Measurements from ENCODE around the gene ACTR6. TPM values are rescaled to one million over a fixed set of nuclear protein-coding genes. Genes with fewer than 3 reads are reported as not detected.
A peak's percentile ranks its signal among the peaks of the same experiment; 100 is the strongest.

ACTR6 gene
- total and polyA plus RNA-seq, 7 experiments from 2014 or later: 24.1 to 46.8 (median 40.2) TPM

- peak overlapping the region; percentile 96 for H3K27ac ChIP-seq (ENCODE audit: low read depth, low read length)
- H3K9me3 ChIP-seq (ENCODE audit: control insufficient read depth in 2 of 3, low read length in 3 of 3): no peaks in the 10 kb centered on the region
- Mint-ChIP-seq H3K27me3 (no peaks in the 10 kb centered on the region), H3K27ac (peak overlapping the region; percentile 89 to 100 (median 98)), H3K4me3 (peak overlapping the region; percentile 94 to 100 (median 98)), H3K4me1 (peaks cover 17 to 43% (median 27%) of the 10 kb centered on the region in 7 donors), H3K9me3 (peaks cover 0 to 5% (median 0%) of the 10 kb centered on the region in 11 donors), H3K36me3 (peaks cover 0 to 5% (median 0%) of the 10 kb centered on the region in 5 donors)
- H3K4me3 ChIP-seq (ENCODE audit: low read length): peak overlapping the region; percentile 98
- CTCF ChIA-PET: no interaction called here
- H3K4me1 ChIP-seq (ENCODE audit: control insufficient read depth in 2 of 2, insufficient read depth in 2 of 2, low read length in 2 of 2): peaks cover 11 to 19% of the 10 kb centered on the region in 2 donors
- ATAC-seq: no peak
- DNase-seq: peak in 1 of 9 donors; percentile 3
- intact Hi-C loops (cut with micrococcal nuclease): loop anchor here (2.0 to 5.0 kb wide), 6 partner anchors 66 to 1797 kb away; partner anchors contain the start of genes GNPTAB (in 1 of the 2), SLC25A3 (in 1 of the 2), UTP20 (in 1 of the 2) and WASHC3 (in 1 of the 2)
- POLR2A ChIA-PET: interaction anchor here (0.5 to 3.0 kb wide), 6 partner anchors 46 to 1014 kb away, joined by 3 to 23 read pairs (median 3); partner anchors contain the start of genes ACTR6 and UTP20
- H3K27me3 ChIP-seq (ENCODE audit: control insufficient read depth in 2 of 2, insufficient read depth in 2 of 2, low read length in 2 of 2): no peaks in the 10 kb centered on the region
- peaks cover 0 to 6% (median 0%) of the 10 kb centered on the region in 3 experiments for H3K36me3 ChIP-seq (ENCODE audit: control insufficient read depth in 2 of 3, insufficient read depth in 3 of 3, low read length in 3 of 3)
Observed at GRCh38 chr12:100265732-100266584, 65.3 kb downstream of the ACTR6 start.

- peaks cover 0 to 5% (median 0%) of the 10 kb centered on the region in 11 donors for H3K9me3 Mint-ChIP-seq
- peaks cover 18 to 48% (median 30%) of the 10 kb centered on the region in 7 donors for H3K4me1 Mint-ChIP-seq
- ATAC-seq (peak; percentile 83), DNase-seq (peak in 2 of 9 donors; percentile 90 to 94)
- Histone ChIP-seq H3K9me3 (ENCODE audit: control insufficient read depth in 2 of 3, low read length in 3 of 3) (no peaks in the 10 kb centered on the region), H3K4me1 (ENCODE audit: control insufficient read depth in 2 of 2, insufficient read depth in 2 of 2, low read length in 2 of 2) (peaks cover 11 to 19% of the 10 kb centered on the region in 2 donors), H3K36me3 (ENCODE audit: control insufficient read depth in 2 of 3, insufficient read depth in 3 of 3, low read length in 3 of 3) (peaks cover 0 to 6% (median 0%) of the 10 kb centered on the region in 3 experiments), H3K27me3 (ENCODE audit: control insufficient read depth in 2 of 2, insufficient read depth in 2 of 2, low read length in 2 of 2) (no peaks in the 10 kb centered on the region), H3K27ac (ENCODE audit: low read depth, low read length) (peak overlapping the region; percentile 96), H3K4me3 (ENCODE audit: low read length) (peak overlapping the region; percentile 98)
- CTCF ChIA-PET: no interaction called here
- H3K4me3 Mint-ChIP-seq: peak overlapping the region; percentile 94 to 100 (median 98)
- peak overlapping the region; percentile 89 to 100 (median 98) for H3K27ac Mint-ChIP-seq
- intact Hi-C loops (cut with micrococcal nuclease): loop anchor here (2.0 to 5.0 kb wide), 6 partner anchors 66 to 1796 kb away; partner anchors contain the start of genes GNPTAB (in 1 of the 2), SLC25A3 (in 1 of the 2), UTP20 (in 1 of the 2) and WASHC3 (in 1 of the 2)
- no peaks in the 10 kb centered on the region for H3K27me3 Mint-ChIP-seq
- POLR2A ChIA-PET: interaction anchor here (0.9 to 3.0 kb wide), 5 partner anchors 17 to 67 kb away, joined by 3 to 23 read pairs (median 4); partner anchors contain the start of gene ACTR6
- peaks cover 0 to 5% (median 0%) of the 10 kb centered on the region in 5 donors for H3K36me3 Mint-ChIP-seq
Observed at GRCh38 chr12:100266585-100266834, 65.9 kb downstream of the ACTR6 start.

GRCh38 chr12:100266835-100267602, 66.4 kb downstream of the ACTR6 start, which contains the start of the genes DEPDC4 and SCYL2:
Gene DEPDC4 (minus strand): TSS chr12:100267079. CDS start chr12:100267076, 3 bp downstream.
Gene SCYL2 (plus strand): TSS chr12:100267177. CDS start chr12:100282971, 15,794 bp downstream.
- Mint-ChIP-seq H3K4me1 (peaks cover 18 to 54% (median 33%) of the 10 kb centered on the region in 7 donors), H3K27me3 (no peaks in the 10 kb centered on the region), H3K4me3 (peak within 1 kb of the TSS; percentile 94 to 100 (median 98)), H3K27ac (peak within 1 kb of the TSS; percentile 89 to 100 (median 98)), H3K9me3 (peaks cover 0 to 5% (median 0%) of the 10 kb centered on the region in 11 donors), H3K36me3 (peaks cover 0 to 5% (median 0%) of the 10 kb centered on the region in 5 donors)
- DNase-seq (peak; percentile 94 to 99 (median 97)), ATAC-seq (peak; percentile 95)
- Histone ChIP-seq H3K36me3 (ENCODE audit: control insufficient read depth in 2 of 3, insufficient read depth in 3 of 3, low read length in 3 of 3) (peaks cover 0 to 6% (median 0%) of the 10 kb centered on the region in 3 experiments), H3K27ac (ENCODE audit: low read depth, low read length) (peak within 1 kb of the TSS; percentile 96), H3K27me3 (ENCODE audit: control insufficient read depth in 2 of 2, insufficient read depth in 2 of 2, low read length in 2 of 2) (no peaks in the 10 kb centered on the region), H3K9me3 (ENCODE audit: control insufficient read depth in 2 of 3, low read length in 3 of 3) (no peaks in the 10 kb centered on the region), H3K4me3 (ENCODE audit: low read length) (peak within 1 kb of the TSS; percentile 98), H3K4me1 (ENCODE audit: control insufficient read depth in 2 of 2, insufficient read depth in 2 of 2, low read length in 2 of 2) (peaks cover 11 to 19% of the 10 kb centered on the region in 2 donors)
- ChIA-PET CTCF (interaction anchor here (1.2 kb wide), 1 partner anchor 46 kb away, joined by 3 read pairs; no protein-coding TSS in a partner anchor), POLR2A (interaction anchor here (0.9 to 3.0 kb wide), 5 partner anchors 16 to 67 kb away, joined by 3 to 23 read pairs (median 4); partner anchors contain the start of gene ACTR6)
- intact Hi-C loops (cut with micrococcal nuclease): loop anchor here (1.0 to 5.0 kb wide), 12 partner anchors 65 to 1853 kb away; partner anchors contain the start of genes ACTR6 (in 2 of the 2), BLTP3B (in 2 of the 2), UTP20 (in 2 of the 2) and GAS2L3 (in 1 of the 2)

GRCh38 chr12:100267603-100268281, 67.1 kb downstream of the ACTR6 start:
- intact Hi-C loops (cut with micrococcal nuclease): loop anchor here (1.0 to 5.0 kb wide), 12 partner anchors 65 to 1853 kb away; partner anchors contain the start of genes ACTR6 (in 2 of the 2), BLTP3B (in 2 of the 2), UTP20 (in 2 of the 2) and GAS2L3 (in 1 of the 2)
- peaks cover 21 to 61% (median 39%) of the 10 kb centered on the region in 7 donors for H3K4me1 Mint-ChIP-seq
- no peak for ATAC-seq
- H3K4me1 ChIP-seq (ENCODE audit: control insufficient read depth in 2 of 2, insufficient read depth in 2 of 2, low read length in 2 of 2): peaks cover 11 to 19% of the 10 kb centered on the region in 2 donors
- peak overlapping the region in 8 of 9 donors; percentile 89 to 100 (median 94) for H3K27ac Mint-ChIP-seq
- DNase-seq: peak in 7 of 9 donors; percentile 19 to 48 (median 38)
- peaks cover 0 to 5% (median 0%) of the 10 kb centered on the region in 11 donors for H3K9me3 Mint-ChIP-seq
- H3K9me3 ChIP-seq (ENCODE audit: control insufficient read depth in 2 of 3, low read length in 3 of 3): no peaks in the 10 kb centered on the region
- peaks cover 0 to 6% (median 0%) of the 10 kb centered on the region in 3 experiments for H3K36me3 ChIP-seq (ENCODE audit: control insufficient read depth in 2 of 3, insufficient read depth in 3 of 3, low read length in 3 of 3)
- H3K4me3 Mint-ChIP-seq: peak overlapping the region; percentile 94 to 100 (median 98)
- ChIA-PET POLR2A (interaction anchor here (1.4 to 3.0 kb wide), 2 partner anchors 66 to 67 kb away, joined by 4 to 23 read pairs; partner anchors contain the start of gene ACTR6), CTCF (interaction anchor here (1.2 kb wide), 1 partner anchor 47 kb away, joined by 3 read pairs; no protein-coding TSS in a partner anchor)
- peaks cover 0 to 5% (median 0%) of the 10 kb centered on the region in 5 donors for H3K36me3 Mint-ChIP-seq
- H3K4me3 ChIP-seq (ENCODE audit: low read length): peak overlapping the region; percentile 98
- H3K27me3 ChIP-seq (ENCODE audit: control insufficient read depth in 2 of 2, insufficient read depth in 2 of 2, low read length in 2 of 2): no peaks in the 10 kb centered on the region
- peak overlapping the region; percentile 96 for H3K27ac ChIP-seq (ENCODE audit: low read depth, low read length)
- H3K27me3 Mint-ChIP-seq: no peaks in the 10 kb centered on the region

- DNase-seq (no peak), ATAC-seq (no peak)
- Mint-ChIP-seq H3K9me3 (peaks cover 0 to 5% (median 0%) of the 10 kb centered on the region in 11 donors), H3K4me3 (peak overlapping the region; percentile 22 to 100 (median 98)), H3K27me3 (no peaks in the 10 kb centered on the region), H3K36me3 (peaks cover 0 to 7% (median 4%) of the 10 kb centered on the region in 5 donors), H3K27ac (peak overlapping the region; percentile 1 to 100 (median 48)), H3K4me1 (peaks cover 33 to 73% (median 50%) of the 10 kb centered on the region in 7 donors)
- intact Hi-C loops (cut with micrococcal nuclease): loop anchor here (5.0 kb wide), 3 partner anchors 63 to 1793 kb away; partner anchors contain the start of genes GNPTAB (in 1 of the 2) and WASHC3 (in 1 of the 2)
- Histone ChIP-seq H3K9me3 (ENCODE audit: control insufficient read depth in 2 of 3, low read length in 3 of 3) (no peaks in the 10 kb centered on the region), H3K36me3 (ENCODE audit: control insufficient read depth in 2 of 3, insufficient read depth in 3 of 3, low read length in 3 of 3) (peaks cover 0 to 6% (median 0%) of the 10 kb centered on the region in 3 experiments), H3K27ac (ENCODE audit: low read depth, low read length) (no peak overlapping the region), H3K27me3 (ENCODE audit: control insufficient read depth in 2 of 2, insufficient read depth in 2 of 2, low read length in 2 of 2) (no peaks in the 10 kb centered on the region), H3K4me3 (ENCODE audit: low read length) (no peak overlapping the region), H3K4me1 (ENCODE audit: control insufficient read depth in 2 of 2, insufficient read depth in 2 of 2, low read length in 2 of 2) (peaks cover 19% of the 10 kb centered on the region in 2 donors)
- POLR2A ChIA-PET: no interaction called here
- CTCF ChIA-PET: no interaction called here
Observed at GRCh38 chr12:100268835-100269564, 68.4 kb downstream of the ACTR6 start.

Data from naive thymus-derived CD4-positive, alpha-beta T cell (primary cell).